Ovary (tissue), 3 donors: ENCODE results near the gene PTPRA.

Experiments
- EP300 ChIP-seq: sonication (generic); formaldehyde crosslinking; IDR thresholded peaks from one replicate; pipeline ENCODE4 v1.6.1; 2017; ENCODE audit warnings: antibody characterized with exemption
- POLR2A ChIP-seq: fragments of 450-650 bp; IDR thresholded peaks from one replicate; pipeline ENCODE4 v1.6.1; 2017; ENCODE audit warnings: antibody characterized with exemption, mild to moderate bottlenecking, moderate library complexity
- TF ChIP-seq, protein P1 (sequence below), 3 donors: fragments of 450-650 bp in 2 of 3; fragments of 200-600 bp in 1 of 3; IDR thresholded peaks; one replicate each; pipeline versions ENCODE4 v1.5.1 to v1.8.0; 2016 to 2022; ENCODE audit warnings: antibody characterized with exemption in 3 of 3, mild to moderate bottlenecking in 1 of 3
- donor health status: DM: no; HTN: no; CAD: no.

DNA sequence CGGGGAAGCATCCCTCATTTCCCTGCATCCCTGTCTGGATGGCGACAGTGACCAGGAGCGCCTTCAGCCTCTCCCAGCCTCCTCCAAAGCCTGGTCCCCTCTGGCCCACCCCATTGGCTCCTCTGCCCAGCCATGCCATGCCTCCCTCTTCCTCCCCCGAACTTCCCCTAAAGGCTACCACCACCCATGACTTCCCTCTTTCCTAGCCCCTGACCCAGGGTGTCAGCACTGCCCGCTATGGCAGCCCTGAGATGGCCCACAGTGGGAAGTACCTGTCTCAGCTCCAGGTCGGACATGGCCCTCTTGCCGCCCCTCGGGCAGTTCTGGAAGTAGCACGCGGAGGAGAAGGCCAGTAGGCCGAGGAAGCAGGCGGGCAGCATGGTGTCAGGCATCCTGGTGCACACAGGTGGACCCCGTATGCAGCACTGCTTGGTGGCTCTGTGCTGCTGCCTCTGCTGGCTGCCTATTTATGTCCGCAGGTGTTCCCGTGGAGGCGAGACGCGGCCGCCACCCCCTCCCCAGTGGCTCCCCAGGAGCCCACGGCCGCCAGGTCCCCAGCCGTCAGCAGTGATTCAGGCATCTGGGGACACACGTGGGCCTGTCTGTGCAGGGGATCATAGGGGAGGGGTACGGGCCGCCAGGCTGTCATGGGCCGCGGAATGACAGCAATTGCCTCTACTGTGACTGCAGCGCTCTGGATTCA is 211.2 kb downstream of the PTPRA start, which contains the start of gene AVP:
- TF ChIP-seq, protein P1, sequence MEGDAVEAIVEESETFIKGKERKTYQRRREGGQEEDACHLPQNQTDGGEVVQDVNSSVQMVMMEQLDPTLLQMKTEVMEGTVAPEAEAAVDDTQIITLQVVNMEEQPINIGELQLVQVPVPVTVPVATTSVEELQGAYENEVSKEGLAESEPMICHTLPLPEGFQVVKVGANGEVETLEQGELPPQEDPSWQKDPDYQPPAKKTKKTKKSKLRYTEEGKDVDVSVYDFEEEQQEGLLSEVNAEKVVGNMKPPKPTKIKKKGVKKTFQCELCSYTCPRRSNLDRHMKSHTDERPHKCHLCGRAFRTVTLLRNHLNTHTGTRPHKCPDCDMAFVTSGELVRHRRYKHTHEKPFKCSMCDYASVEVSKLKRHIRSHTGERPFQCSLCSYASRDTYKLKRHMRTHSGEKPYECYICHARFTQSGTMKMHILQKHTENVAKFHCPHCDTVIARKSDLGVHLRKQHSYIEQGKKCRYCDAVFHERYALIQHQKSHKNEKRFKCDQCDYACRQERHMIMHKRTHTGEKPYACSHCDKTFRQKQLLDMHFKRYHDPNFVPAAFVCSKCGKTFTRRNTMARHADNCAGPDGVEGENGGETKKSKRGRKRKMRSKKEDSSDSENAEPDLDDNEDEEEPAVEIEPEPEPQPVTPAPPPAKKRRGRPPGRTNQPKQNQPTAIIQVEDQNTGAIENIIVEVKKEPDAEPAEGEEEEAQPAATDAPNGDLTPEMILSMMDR (IDR thresholded peaks at IDR 0.05), result no peak
- TF ChIP-seq POLR2A (no peak), EP300 (no peak)
